Stimulated activated CD4-positive, alpha-beta T cell treated with anti-CD3 and anti-CD28 coated beads, Interleukin-1b, Interleukin-23, amount 100 ng/mL, for 48 hours (primary cell): ENCODE results near the gene KLHL26.

Experiments used
- DNase-seq: peaks from one replicate; pipeline ENCODE4 v3.0.0-alpha.2; 2020

KLHL26 gene

GRCh38 chr19:18649371-18650020 is 12.7 kb downstream of the KLHL26 start:
- DNase-seq = no peak

- no peak for DNase-seq
Measured at GRCh38 chr19:18650021-18650390, 13.2 kb downstream of the KLHL26 start.

- DNase-seq = no peak
Measured at GRCh38 chr19:18650468-18651041, 13.7 kb downstream of the KLHL26 start.

- no peak for DNase-seq
Measured at GRCh38 chr19:18651300-18651699, 14.5 kb downstream of the KLHL26 start.

- no peak for DNase-seq
Measured at GRCh38 chr19:18651733-18652132, 14.9 kb downstream of the KLHL26 start.

GRCh38 chr19:18653853-18654252 is 17.0 kb downstream of the KLHL26 start:
- DNase-seq = no peak

- no peak for DNase-seq
Measured at GRCh38 chr19:18654469-18654868, 17.6 kb downstream of the KLHL26 start.

GRCh38 chr19:18655173-18655844 is 18.5 kb downstream of the KLHL26 start:
- no peak for DNase-seq

GRCh38 chr19:18656337-18657086 is 19.7 kb downstream of the KLHL26 start:
- no peak for DNase-seq

- no peak for DNase-seq
Measured at GRCh38 chr19:18657590-18658365, 20.9 kb downstream of the KLHL26 start.

GRCh38 chr19:18658366-18658855 is 21.6 kb downstream of the KLHL26 start:
- no peak for DNase-seq

GRCh38 chr19:18659281-18660050 is 22.6 kb downstream of the KLHL26 start:
- no peak for DNase-seq

- DNase-seq = no peak
Measured at GRCh38 chr19:18660051-18660910, 23.5 kb downstream of the KLHL26 start.

- DNase-seq = no peak
Measured at GRCh38 chr19:18660939-18661670, 24.3 kb downstream of the KLHL26 start.

- no peak for DNase-seq
Measured at GRCh38 chr19:18662972-18663732, 26.3 kb downstream of the KLHL26 start.

- DNase-seq = no peak
Measured at GRCh38 chr19:18663940-18664530, 27.2 kb downstream of the KLHL26 start.

- no peak for DNase-seq
Measured at GRCh38 chr19:18665771-18666202, 29.0 kb downstream of the KLHL26 start.

- DNase-seq = no peak
Measured at GRCh38 chr19:18666317-18666716, 29.5 kb downstream of the KLHL26 start.

GRCh38 chr19:18666784-18667183 is 30.0 kb downstream of the KLHL26 start:
- DNase-seq = no peak
